ENCODE data around the gene RICTOR. TPM values are rescaled to one million over a fixed set of nuclear protein-coding genes. Genes with fewer than 3 reads are reported as not detected.

The RICTOR gene
- total and polyA plus RNA-seq, 7 experiments from 2014 or later = 16.2 to 96.2 (median 65.0) TPM

GRCh38 chr5:39118638-39119037 lies 44.4 kb upstream of the RICTOR start:
- H3K9me3 ChIP-seq (ENCODE audit: control insufficient read depth in 2 of 3, low read length in 3 of 3) = no peaks in the 10 kb centered on the region
- H3K4me3 ChIP-seq (ENCODE audit: low read length) = no peak overlapping the region
- intact Hi-C loops (cut with micrococcal nuclease) = loop anchor here (1.0 to 5.0 kb wide), 2 partner anchors 10 to 171 kb away; no protein-coding TSS in a partner anchor
- ChIA-PET CTCF (interaction anchor here (0.6 kb wide), 1 partner anchor 158 kb away, joined by 3 read pairs; no protein-coding TSS in a partner anchor), POLR2A (interaction anchor here (0.7 kb wide), 1 partner anchor 1436 kb away, joined by 3 read pairs; no protein-coding TSS in a partner anchor)
- H3K27me3 ChIP-seq (ENCODE audit: control insufficient read depth in 2 of 2, insufficient read depth in 2 of 2, low read length in 2 of 2) = no peaks in the 10 kb centered on the region
- no peak overlapping the region for H3K27ac ChIP-seq (ENCODE audit: low read depth, low read length)
- H3K4me1 ChIP-seq (ENCODE audit: control insufficient read depth in 2 of 2, insufficient read depth in 2 of 2, low read length in 2 of 2) = no peaks in the 10 kb centered on the region
- Mint-ChIP-seq H3K27me3 (no peaks in the 10 kb centered on the region), H3K4me1 (peaks cover 12 to 54% (median 27%) of the 10 kb centered on the region in 7 donors), H3K9me3 (no peaks in the 10 kb centered on the region), H3K27ac (peak overlapping the region in 4 of 9 donors; percentile 59 to 86 (median 74)), H3K36me3 (peaks cover 21 to 54% (median 47%) of the 10 kb centered on the region in 5 donors), H3K4me3 (no peak overlapping the region)
- DNase-seq (no peak), ATAC-seq (no peak)
- peaks cover 43 to 80% (median 48%) of the 10 kb centered on the region in 3 experiments for H3K36me3 ChIP-seq (ENCODE audit: control insufficient read depth in 2 of 3, insufficient read depth in 3 of 3, low read length in 3 of 3)

GRCh38 chr5:39117401-39117800 lies 43.2 kb upstream of the RICTOR start:
- Mint-ChIP-seq H3K4me1 (peaks cover 12 to 58% (median 30%) of the 10 kb centered on the region in 7 donors), H3K36me3 (peaks cover 21 to 62% (median 54%) of the 10 kb centered on the region in 5 donors), H3K9me3 (no peaks in the 10 kb centered on the region), H3K27me3 (no peaks in the 10 kb centered on the region), H3K27ac (peak overlapping the region in 8 of 9 donors; percentile 46 to 90 (median 78)), H3K4me3 (peak overlapping the region in 2 of 10 donors; percentile 36 to 47)
- no peak overlapping the region for H3K27ac ChIP-seq (ENCODE audit: low read depth, low read length)
- no peaks in the 10 kb centered on the region for H3K9me3 ChIP-seq (ENCODE audit: control insufficient read depth in 2 of 3, low read length in 3 of 3)
- POLR2A ChIA-PET = interaction anchor here (0.6 kb wide), 1 partner anchor 1590 kb away, joined by 7 read pairs; no protein-coding TSS in a partner anchor
- H3K4me3 ChIP-seq (ENCODE audit: low read length) = no peak overlapping the region
- DNase-seq (no peak), ATAC-seq (no peak)
- CTCF ChIA-PET = interaction anchor here (0.6 to 1.2 kb wide), 4 partner anchors 24 to 166 kb away, joined by 3 to 5 read pairs (median 4); no protein-coding TSS in a partner anchor
- peaks cover 37 to 81% (median 48%) of the 10 kb centered on the region in 3 experiments for H3K36me3 ChIP-seq (ENCODE audit: control insufficient read depth in 2 of 3, insufficient read depth in 3 of 3, low read length in 3 of 3)
- intact Hi-C loops (cut with micrococcal nuclease) = loop anchor here in 1 of 2 donors (5.0 kb wide), 1 partner anchor 170 kb away; no protein-coding TSS in a partner anchor
- no peaks in the 10 kb centered on the region for H3K27me3 ChIP-seq (ENCODE audit: control insufficient read depth in 2 of 2, insufficient read depth in 2 of 2, low read length in 2 of 2)
- H3K4me1 ChIP-seq (ENCODE audit: control insufficient read depth in 2 of 2, insufficient read depth in 2 of 2, low read length in 2 of 2) = no peaks in the 10 kb centered on the region

- Histone ChIP-seq H3K27me3 (ENCODE audit: control insufficient read depth in 2 of 2, insufficient read depth in 2 of 2, low read length in 2 of 2) (no peaks in the 10 kb centered on the region), H3K36me3 (ENCODE audit: control insufficient read depth in 2 of 3, insufficient read depth in 3 of 3, low read length in 3 of 3) (peaks cover 36 to 76% (median 46%) of the 10 kb centered on the region in 3 experiments), H3K27ac (ENCODE audit: low read depth, low read length) (no peak overlapping the region), H3K4me1 (ENCODE audit: control insufficient read depth in 2 of 2, insufficient read depth in 2 of 2, low read length in 2 of 2) (no peaks in the 10 kb centered on the region), H3K4me3 (ENCODE audit: low read length) (no peak overlapping the region), H3K9me3 (ENCODE audit: control insufficient read depth in 2 of 3, low read length in 3 of 3) (no peaks in the 10 kb centered on the region)
- Mint-ChIP-seq H3K27me3 (no peaks in the 10 kb centered on the region), H3K36me3 (peaks cover 17 to 58% (median 48%) of the 10 kb centered on the region in 5 donors), H3K4me3 (no peak overlapping the region), H3K9me3 (no peaks in the 10 kb centered on the region), H3K27ac (peak overlapping the region in 8 of 9 donors; percentile 5 to 86 (median 64)), H3K4me1 (peaks cover 8 to 50% (median 30%) of the 10 kb centered on the region in 7 donors)
- DNase-seq (no peak), ATAC-seq (peak; percentile 12)
- intact Hi-C loops (cut with micrococcal nuclease) = loop anchor here in 1 of 2 donors (5.0 kb wide), 1 partner anchor 169 kb away; no protein-coding TSS in a partner anchor
- ChIA-PET CTCF (interaction anchor here (0.6 to 1.2 kb wide), 3 partner anchors 25 to 167 kb away, joined by 3 to 5 read pairs (median 3); no protein-coding TSS in a partner anchor), POLR2A (interaction anchor here (0.6 kb wide), 1 partner anchor 1590 kb away, joined by 7 read pairs; no protein-coding TSS in a partner anchor)
Observed at GRCh38 chr5:39116344-39117170, 42.4 kb upstream of the RICTOR start.

GRCh38 chr5:39115644-39116343 lies 41.6 kb upstream of the RICTOR start:
- ATAC-seq (no peak), DNase-seq (no peak)
- Histone ChIP-seq H3K9me3 (ENCODE audit: control insufficient read depth in 2 of 3, low read length in 3 of 3) (no peaks in the 10 kb centered on the region), H3K4me1 (ENCODE audit: control insufficient read depth in 2 of 2, insufficient read depth in 2 of 2, low read length in 2 of 2) (no peaks in the 10 kb centered on the region), H3K27ac (ENCODE audit: low read depth, low read length) (no peak overlapping the region), H3K36me3 (ENCODE audit: control insufficient read depth in 2 of 3, insufficient read depth in 3 of 3, low read length in 3 of 3) (peaks cover 36 to 77% (median 43%) of the 10 kb centered on the region in 3 experiments), H3K4me3 (ENCODE audit: low read length) (no peak overlapping the region), H3K27me3 (ENCODE audit: control insufficient read depth in 2 of 2, insufficient read depth in 2 of 2, low read length in 2 of 2) (no peaks in the 10 kb centered on the region)
- intact Hi-C loops (cut with micrococcal nuclease) = loop anchor here (2.0 to 5.0 kb wide), 2 partner anchors 17 to 168 kb away; no protein-coding TSS in a partner anchor
- POLR2A ChIA-PET = no interaction called here
- H3K4me3 Mint-ChIP-seq = no peak overlapping the region
- H3K4me1 Mint-ChIP-seq = peaks cover 8 to 51% (median 31%) of the 10 kb centered on the region in 7 donors
- CTCF ChIA-PET = interaction anchor here (0.6 kb wide), 1 partner anchor 233 kb away, joined by 4 read pairs; no protein-coding TSS in a partner anchor
- H3K27me3 Mint-ChIP-seq = no peaks in the 10 kb centered on the region
- H3K27ac Mint-ChIP-seq = peak overlapping the region in 8 of 9 donors; percentile 49 to 86 (median 66)
- H3K9me3 Mint-ChIP-seq = no peaks in the 10 kb centered on the region
- H3K36me3 Mint-ChIP-seq = peaks cover 17 to 59% (median 50%) of the 10 kb centered on the region in 5 donors

- peaks cover 10 to 62% (median 36%) of the 10 kb centered on the region in 7 donors for H3K4me1 Mint-ChIP-seq
Observed at GRCh38 chr5:39114155-39114554, 40.0 kb upstream of the RICTOR start.

More at GRCh38 chr5:39114155-39114554, 40.0 kb upstream of the RICTOR start:
- Mint-ChIP-seq H3K27me3 (no peaks in the 10 kb centered on the region), H3K36me3 (peaks cover 22 to 65% (median 54%) of the 10 kb centered on the region in 5 donors), H3K9me3 (no peaks in the 10 kb centered on the region), H3K4me3 (no peak overlapping the region), H3K27ac (peak overlapping the region in 7 of 9 donors; percentile 0 to 86 (median 49))
- ChIA-PET CTCF (interaction anchor here (0.6 kb wide), 1 partner anchor 72 kb away, joined by 3 read pairs; no protein-coding TSS in a partner anchor), POLR2A (interaction anchor here (0.6 kb wide), 1 partner anchor 153 kb away, joined by 4 read pairs; no protein-coding TSS in a partner anchor)
- no peak overlapping the region for H3K27ac ChIP-seq (ENCODE audit: low read depth, low read length)
- intact Hi-C loops (cut with micrococcal nuclease) = loop anchor here in 1 of 2 donors (2.0 kb wide), 1 partner anchor 19 kb away; no protein-coding TSS in a partner anchor
- H3K27me3 ChIP-seq (ENCODE audit: control insufficient read depth in 2 of 2, insufficient read depth in 2 of 2, low read length in 2 of 2) = no peaks in the 10 kb centered on the region
- no peaks in the 10 kb centered on the region for H3K9me3 ChIP-seq (ENCODE audit: control insufficient read depth in 2 of 3, low read length in 3 of 3)
- peaks cover 33 to 80% (median 55%) of the 10 kb centered on the region in 3 experiments for H3K36me3 ChIP-seq (ENCODE audit: control insufficient read depth in 2 of 3, insufficient read depth in 3 of 3, low read length in 3 of 3)
- no peak for ATAC-seq
- no peaks in the 10 kb centered on the region for H3K4me1 ChIP-seq (ENCODE audit: control insufficient read depth in 2 of 2, insufficient read depth in 2 of 2, low read length in 2 of 2)
- no peak overlapping the region for H3K4me3 ChIP-seq (ENCODE audit: low read length)
- no peak for DNase-seq

All from naive thymus-derived CD4-positive, alpha-beta T cell (primary cell).